Body of pancreas (tissue), 4 donors: ENCODE measurements around the gene RPTOR. TPM values are rescaled to one million over a fixed set of nuclear protein-coding genes. Genes with fewer than 3 reads are reported as not detected.
"Not testable (repeated sequence)": the region's sequence is repeated elsewhere in the genome, so short reads cannot be mapped to it uniquely, and the experiment has no call there.

Source experiments
- ATAC-seq: fragments of 150-250 bp; one replicate; pipeline ENCODE4 v1.9.1; 2016
- DNase-seq, 4 donors: peaks; one replicate each; pipeline ENCODE4 v3.0.0-alpha.2; 2019
- H3K27ac ChIP-seq, 4 donors: fragments of 200-600 bp; sonication (generic); 1 replicate in 3 of 4; 2 replicates in 1 of 4; pipeline versions ENCODE4 v1.5.1 to v1.6.1; 2016 to 2019; ENCODE audit warnings: mild to moderate bottlenecking in 1 of 4, mixed read lengths in 1 of 4, moderate library complexity in 1 of 4
- H3K27me3 ChIP-seq, 2 donors: fragments of 200-600 bp; sonication (generic); one replicate each; pipeline ENCODE4 v1.6.0; 2016; ENCODE audit warnings: mild to moderate bottlenecking in 1 of 2
- H3K36me3 ChIP-seq, 2 donors: fragments of 200-600 bp; sonication (generic); replicated peaks in 1 of 2; 2 replicates each; pipeline ENCODE4 v1.5.1; 2016; ENCODE audit warnings: low read depth in 2 of 2; ENCODE audit not compliant: insufficient read depth in 1 of 2
- H3K4me1 ChIP-seq: fragments of 200-600 bp; sonication (generic); one replicate; pipeline ENCODE4 v1.6.0; 2016
- H3K4me3 ChIP-seq, 2 donors: fragments of 200-600 bp; sonication (generic); 1 replicate in 1 of 2; 2 replicates in 1 of 2; pipeline ENCODE4 v1.5.1; 2016 to 2019
- H3K9me3 ChIP-seq, 3 donors: fragments of 200-600 bp; sonication (generic); 1 replicate in 2 of 3; 2 replicates in 1 of 3; pipeline ENCODE4 v1.5.1; 2016
- POLR2A ChIP-seq, 3 donors: fragments of 450-650 bp; IDR thresholded peaks; one replicate each; pipeline ENCODE4 v1.6.1; 2016; ENCODE audit warnings: antibody characterized with exemption in 3 of 3, mild to moderate bottlenecking in 2 of 3
- WGBS, 2 donors: methylation state at CpG; one replicate each; pipeline ENCODE4 v1.1.5; 2017; 5-methylcytosine and 5-hydroxymethylcytosine counted together
- intact Hi-C: fragments of 100-400 bp; cut with DNase I; formaldehyde crosslinking; loops from one replicate; pipeline ENCODE4 v1.15.1; 2023
- total RNA-seq, 2 donors: library from RNA; depleted of rRNA; stranded (reverse); fragments of >200 nt; gene quantifications; one replicate each; pipeline ENCODE4 v1.1.0, GENCODE V29; 2016
- TF ChIP-seq, protein P1 (sequence below), 7 experiments: fragments of 450-650 bp in 4 of 7; fragments of 200-600 bp in 3 of 7; sonication (generic) in 3 of 7; IDR thresholded peaks; one replicate each; pipeline ENCODE4 v1.5.1; 2016 to 2019; ENCODE audit warnings: antibody characterized with exemption in 7 of 7

The RPTOR gene
- total RNA-seq, 2 donors from 2014 or later = 22.3 to 34.3 TPM

DNA sequence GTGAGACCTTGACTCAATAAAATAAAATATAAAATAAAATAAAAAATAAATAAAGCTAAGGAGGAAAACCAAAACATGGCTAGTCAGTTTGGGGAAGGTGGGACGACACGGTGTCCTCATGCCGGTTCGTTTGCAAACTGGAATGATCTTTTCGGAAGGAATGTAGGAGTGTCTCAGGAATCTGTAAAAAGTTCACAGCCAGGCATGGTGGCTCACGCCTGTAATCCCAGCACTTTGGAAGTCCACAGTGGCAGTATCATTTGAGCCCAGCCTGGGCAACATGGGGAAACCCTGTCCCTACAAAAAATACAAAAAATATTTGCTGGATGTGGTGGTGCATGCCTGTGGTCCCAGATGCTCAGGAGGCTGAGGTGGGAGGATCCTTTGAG, 14.7 kb upstream of the RPTOR start:
- no peaks in the 10 kb centered on the region for H3K27me3 ChIP-seq
- no peaks in the 10 kb centered on the region for H3K9me3 ChIP-seq
- H3K4me3 ChIP-seq = no peak overlapping the region
- TF ChIP-seq, protein P1, sequence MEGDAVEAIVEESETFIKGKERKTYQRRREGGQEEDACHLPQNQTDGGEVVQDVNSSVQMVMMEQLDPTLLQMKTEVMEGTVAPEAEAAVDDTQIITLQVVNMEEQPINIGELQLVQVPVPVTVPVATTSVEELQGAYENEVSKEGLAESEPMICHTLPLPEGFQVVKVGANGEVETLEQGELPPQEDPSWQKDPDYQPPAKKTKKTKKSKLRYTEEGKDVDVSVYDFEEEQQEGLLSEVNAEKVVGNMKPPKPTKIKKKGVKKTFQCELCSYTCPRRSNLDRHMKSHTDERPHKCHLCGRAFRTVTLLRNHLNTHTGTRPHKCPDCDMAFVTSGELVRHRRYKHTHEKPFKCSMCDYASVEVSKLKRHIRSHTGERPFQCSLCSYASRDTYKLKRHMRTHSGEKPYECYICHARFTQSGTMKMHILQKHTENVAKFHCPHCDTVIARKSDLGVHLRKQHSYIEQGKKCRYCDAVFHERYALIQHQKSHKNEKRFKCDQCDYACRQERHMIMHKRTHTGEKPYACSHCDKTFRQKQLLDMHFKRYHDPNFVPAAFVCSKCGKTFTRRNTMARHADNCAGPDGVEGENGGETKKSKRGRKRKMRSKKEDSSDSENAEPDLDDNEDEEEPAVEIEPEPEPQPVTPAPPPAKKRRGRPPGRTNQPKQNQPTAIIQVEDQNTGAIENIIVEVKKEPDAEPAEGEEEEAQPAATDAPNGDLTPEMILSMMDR (IDR thresholded peaks at IDR 0.05) = no peak
- TF ChIP-seq POLR2A (IDR thresholded peaks at IDR 0.05) = no peak
- WGBS, 2 donors = 53 to 60% methylated on average over 6 of the region's 6 CpGs
- DNase-seq (no peak), ATAC-seq (no peak)
- H3K27ac ChIP-seq = no peak overlapping the region
- no peaks in the 10 kb centered on the region for H3K4me1 ChIP-seq
- intact Hi-C loops = no loop called here
- no peaks in the 10 kb centered on the region for H3K36me3 ChIP-seq

DNA sequence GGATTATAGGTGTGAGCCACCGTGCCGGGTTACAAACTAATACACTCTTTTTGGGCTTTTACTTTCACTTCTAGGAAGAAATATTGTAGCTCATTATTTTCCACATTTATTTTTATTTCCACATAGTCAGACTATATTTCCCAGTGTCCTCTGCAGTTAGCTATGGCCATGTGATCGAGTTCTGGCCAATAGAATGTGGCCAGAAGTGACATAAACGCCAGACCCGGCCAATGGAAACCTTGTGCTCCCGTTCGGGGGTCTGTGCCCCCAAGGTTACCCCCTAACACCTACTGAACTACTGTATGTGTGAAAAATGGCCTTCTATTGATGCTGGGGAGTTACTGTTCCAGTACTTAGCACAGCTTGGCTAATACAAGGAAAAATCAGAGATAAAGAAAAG, 13.2 kb upstream of the RPTOR start:
- WGBS, 2 donors = 65 to 66% methylated on average over 7 of the region's 7 CpGs
- no peaks in the 10 kb centered on the region for H3K36me3 ChIP-seq

DNA sequence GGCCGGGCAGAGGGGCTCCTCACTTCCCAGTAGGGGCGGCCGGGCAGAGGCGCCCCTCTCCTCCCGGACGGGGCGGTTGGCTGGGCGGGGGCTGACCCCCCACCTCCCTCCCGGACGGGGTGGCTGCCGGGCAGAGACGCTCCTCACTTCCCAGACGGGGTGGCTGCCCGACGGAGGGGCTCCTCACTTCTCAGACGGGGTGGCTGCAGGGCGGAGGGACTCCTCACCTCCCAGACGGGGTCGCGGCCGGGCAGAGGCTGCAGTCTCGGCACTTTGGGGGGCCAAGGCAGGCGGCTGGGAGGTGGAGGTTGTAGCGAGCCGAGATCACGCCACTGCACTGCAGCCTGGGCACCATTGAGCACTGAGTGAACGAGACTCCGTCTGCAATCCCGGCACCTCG, 7.3 kb upstream of the RPTOR start:
- H3K4me3 ChIP-seq, ATAC-seq, intact Hi-C loops, H3K36me3 ChIP-seq, DNase-seq, H3K27ac ChIP-seq, H3K9me3 ChIP-seq, H3K27me3 ChIP-seq, H3K4me1 ChIP-seq: not testable (repeated sequence)
- 87% methylated on average over 21 of the region's 30 CpGs; no CpG with 5 or more reads in 1 of the 2 donors for WGBS, 2 donors

More for the DNA sequence above, 13.2 kb upstream of the RPTOR start:
- H3K27ac ChIP-seq = no peak overlapping the region
- no peaks in the 10 kb centered on the region for H3K4me1 ChIP-seq
- ATAC-seq (no peak), DNase-seq (no peak)
- intact Hi-C loops = no loop called here
- H3K4me3 ChIP-seq = no peak overlapping the region
- no peaks in the 10 kb centered on the region for H3K27me3 ChIP-seq
- TF ChIP-seq, protein P1 (IDR thresholded peaks at IDR 0.05) = no peak
- TF ChIP-seq POLR2A (IDR thresholded peaks at IDR 0.05) = no peak
- no peaks in the 10 kb centered on the region for H3K9me3 ChIP-seq

DNA sequence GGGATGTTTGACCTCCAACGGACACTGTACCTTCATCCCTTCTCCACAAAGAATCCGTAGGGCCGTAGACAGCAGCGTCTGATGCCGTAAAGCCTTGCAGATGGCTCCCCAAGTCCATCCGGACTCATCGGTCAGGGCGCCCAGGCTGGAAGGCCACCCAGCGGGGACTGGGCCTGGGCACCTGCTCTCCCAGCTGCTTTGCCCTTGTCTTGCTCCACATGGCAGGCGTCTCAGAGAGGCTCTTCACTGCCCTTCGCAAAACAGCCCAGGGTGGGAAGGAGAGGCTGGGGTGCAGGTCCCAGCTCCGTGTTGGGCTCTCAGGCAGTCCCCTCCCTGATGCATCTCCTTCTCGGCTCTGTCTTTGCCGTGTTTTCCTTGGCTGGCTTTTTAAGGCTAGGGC, 6.2 kb upstream of the RPTOR start:
- ATAC-seq = no peak
- intact Hi-C loops = no loop called here
- no peaks in the 10 kb centered on the region for H3K27me3 ChIP-seq
- no peak overlapping the region for H3K27ac ChIP-seq
- no peaks in the 10 kb centered on the region for H3K4me1 ChIP-seq
- no peaks in the 10 kb centered on the region for H3K9me3 ChIP-seq
- TF ChIP-seq POLR2A (IDR thresholded peaks at IDR 0.05) = no peak
- TF ChIP-seq, protein P1 (IDR thresholded peaks at IDR 0.05) = no peak
- H3K4me3 ChIP-seq = no peak overlapping the region
- H3K36me3 ChIP-seq = no peaks in the 10 kb centered on the region
- 46 to 70% methylated on average over 4 to 14 of the region's 14 CpGs for WGBS, 2 donors
- no peak for DNase-seq

DNA sequence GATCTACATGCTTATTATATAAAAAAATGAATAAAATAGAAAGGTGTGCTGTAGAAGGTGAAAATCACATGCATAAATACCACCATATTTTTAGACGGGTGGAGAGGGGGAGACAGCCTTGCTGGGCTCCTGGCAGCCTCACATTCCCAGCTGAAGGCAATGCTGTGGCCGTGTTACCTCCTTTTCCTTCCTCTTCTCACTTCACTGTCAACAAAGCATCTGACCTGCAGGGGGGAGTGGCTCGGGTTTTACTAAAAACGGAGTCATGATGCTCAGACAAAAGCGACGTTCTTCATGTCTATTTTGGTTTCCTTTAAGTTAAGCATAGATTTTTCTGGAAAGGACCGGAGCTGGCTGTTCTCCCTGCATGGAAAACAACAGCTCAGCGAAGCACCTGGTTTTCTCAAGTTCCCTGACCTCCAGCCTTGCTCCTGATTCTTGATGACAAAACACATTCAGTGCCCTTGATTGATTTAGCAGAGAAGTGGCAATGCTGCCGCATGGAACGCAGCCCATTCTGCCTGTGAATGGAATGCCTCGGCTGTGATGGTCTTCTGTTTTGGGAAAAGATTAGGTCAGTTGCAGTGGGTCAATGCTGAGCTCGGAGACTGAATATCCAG, 5.5 kb upstream of the RPTOR start:
- H3K9me3 ChIP-seq = no peaks in the 10 kb centered on the region
- TF ChIP-seq, protein P1 (IDR thresholded peaks at IDR 0.05) = no peak
- no peak for TF ChIP-seq POLR2A (IDR thresholded peaks at IDR 0.05)
- H3K4me3 ChIP-seq = no peak overlapping the region
- ATAC-seq = no peak
- DNase-seq = no peak
- H3K4me1 ChIP-seq = no peaks in the 10 kb centered on the region
- intact Hi-C loops = no loop called here
- no peaks in the 10 kb centered on the region for H3K27me3 ChIP-seq
- no peaks in the 10 kb centered on the region for H3K36me3 ChIP-seq
- no peak overlapping the region for H3K27ac ChIP-seq
- 8 to 9% methylated on average over 9 to 12 of the region's 12 CpGs for WGBS, 2 donors
